ENCODE data around the gene PACS1.

DNA sequence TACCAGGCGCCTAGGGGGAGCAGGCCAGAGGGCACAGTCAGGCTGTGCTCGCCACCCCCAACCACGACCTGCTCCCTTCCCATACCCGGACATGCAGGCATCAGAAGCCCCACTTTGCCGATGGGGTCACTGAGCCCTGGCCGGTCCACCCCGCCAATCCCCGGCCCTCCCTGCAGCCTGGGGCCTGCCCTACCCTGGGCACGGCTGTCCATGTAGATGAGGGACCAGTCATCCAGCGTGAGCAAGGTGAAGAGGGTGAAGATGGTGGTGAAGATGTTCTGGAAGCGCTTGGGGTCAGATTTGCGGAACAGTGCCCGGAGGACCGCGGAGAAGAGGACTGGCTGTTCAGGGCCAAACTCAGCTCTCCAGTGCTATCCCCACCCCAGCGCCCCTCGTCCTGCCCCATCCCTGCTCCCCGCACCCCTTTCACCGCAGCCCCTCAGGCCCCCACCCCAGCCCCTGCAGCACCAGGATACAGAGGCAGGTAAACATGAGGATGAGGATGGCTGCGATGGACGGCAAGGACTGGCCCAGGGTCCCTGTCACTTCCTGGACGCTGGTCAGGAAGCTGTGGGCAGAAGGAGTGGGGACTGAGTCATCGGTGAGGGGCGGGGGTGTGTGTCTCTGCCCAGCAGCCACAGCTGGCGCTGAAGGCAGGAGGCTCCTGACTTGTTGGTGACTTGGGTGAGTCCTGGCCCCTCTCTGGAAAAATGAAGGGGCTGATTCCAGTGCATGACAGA lies 49.3 kb upstream of the PACS1 start:
- TF ChIP-seq, protein P1, sequence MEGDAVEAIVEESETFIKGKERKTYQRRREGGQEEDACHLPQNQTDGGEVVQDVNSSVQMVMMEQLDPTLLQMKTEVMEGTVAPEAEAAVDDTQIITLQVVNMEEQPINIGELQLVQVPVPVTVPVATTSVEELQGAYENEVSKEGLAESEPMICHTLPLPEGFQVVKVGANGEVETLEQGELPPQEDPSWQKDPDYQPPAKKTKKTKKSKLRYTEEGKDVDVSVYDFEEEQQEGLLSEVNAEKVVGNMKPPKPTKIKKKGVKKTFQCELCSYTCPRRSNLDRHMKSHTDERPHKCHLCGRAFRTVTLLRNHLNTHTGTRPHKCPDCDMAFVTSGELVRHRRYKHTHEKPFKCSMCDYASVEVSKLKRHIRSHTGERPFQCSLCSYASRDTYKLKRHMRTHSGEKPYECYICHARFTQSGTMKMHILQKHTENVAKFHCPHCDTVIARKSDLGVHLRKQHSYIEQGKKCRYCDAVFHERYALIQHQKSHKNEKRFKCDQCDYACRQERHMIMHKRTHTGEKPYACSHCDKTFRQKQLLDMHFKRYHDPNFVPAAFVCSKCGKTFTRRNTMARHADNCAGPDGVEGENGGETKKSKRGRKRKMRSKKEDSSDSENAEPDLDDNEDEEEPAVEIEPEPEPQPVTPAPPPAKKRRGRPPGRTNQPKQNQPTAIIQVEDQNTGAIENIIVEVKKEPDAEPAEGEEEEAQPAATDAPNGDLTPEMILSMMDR (conservative IDR thresholded peaks at IDR 0.05; ENCODE audit: low read length): no peak
- no peak for TF ChIP-seq EZH2phosphoT487 (IDR thresholded peaks at IDR 0.05; ENCODE audit: borderline replicate concordance)
